A549 (cell line): ENCODE data around the gene FRMD4A.

ENCODE experiments used
- CBX8 ChIP-seq: fragments of 200-600 bp; sonication (generic); IDR thresholded peaks from 2 replicates; pipeline ENCODE4 v1.6.1; 2016
- CHD2 ChIP-seq: fragments of 150-350 bp; IDR thresholded peaks from 2 replicates; pipeline ENCODE4 v1.6.1; 2014; ENCODE audit warnings: low read length; ENCODE audit not compliant: partially characterized antibody
- CTCF ChIP-seq: fragments of >200 bp; sonication (Bioruptor Twin); formaldehyde crosslinking; IDR thresholded peaks from 3 replicates; pipeline ENCODE4 v1.5.1; 2016
- FOSL2 ChIP-seq, 2 experiments: fragments of 450-650 bp in 1 of 2; fragments of >200 bp in 1 of 2; sonication (Bioruptor Twin) in 1 of 2; formaldehyde crosslinking; IDR thresholded peaks; 2 replicates each; pipeline versions ENCODE4 v1.5.0 to v1.6.1; 2016 to 2020; ENCODE audit warnings: mild to moderate bottlenecking in 1 of 2, moderate library complexity in 1 of 2
- MAX ChIP-seq: IDR thresholded peaks from 2 replicates; pipeline ENCODE4 v1.6.1; 2012
- MYC ChIP-seq: IDR thresholded peaks from 2 replicates; pipeline ENCODE4 v1.6.1; 2012; ENCODE audit warnings: mild to moderate bottlenecking, inconsistent platforms, low read length, improper control_type of control experiment, borderline replicate concordance
- NR3C1 ChIP-seq: fragments of >200 bp; sonication (Bioruptor Twin); formaldehyde crosslinking; IDR thresholded peaks from 3 replicates; pipeline ENCODE4 v1.6.1; 2017
- PBX3 ChIP-seq: IDR thresholded peaks from 2 replicates; pipeline ENCODE4 v1.6.1; 2012
- POLR2A ChIP-seq: IDR thresholded peaks from 2 replicates; pipeline ENCODE4 v1.6.1; 2012; ENCODE audit warnings: mild to moderate bottlenecking, low read length
- RAD21 ChIP-seq, 2 experiments: fragments of >200 bp in 1 of 2; sonication (Bioruptor Twin) in 1 of 2; formaldehyde crosslinking in 1 of 2; IDR thresholded peaks in 1 of 2; conservative IDR thresholded peaks in 1 of 2; 2 replicates in 1 of 2; 3 replicates in 1 of 2; pipeline ENCODE4 v1.6.1; 2012 to 2018; ENCODE audit warnings: inconsistent platforms in 1 of 2
- RARB ChIP-seq: fragments of 250-450 bp; sonication (Bioruptor Pico); IDR thresholded peaks from 2 replicates; pipeline ENCODE4 v1.8.0; 2021; ENCODE audit warnings: mild to moderate bottlenecking, moderate library complexity
- REST ChIP-seq: fragments of 200-600 bp; sonication (generic); IDR thresholded peaks from 2 replicates; pipeline ENCODE4 v1.6.1; 2016; ENCODE audit warnings: antibody characterized with exemption, mild to moderate bottlenecking, moderate library complexity

GRCh38 chr10:14294347-14295059 lies 36.2 kb downstream of the FRMD4A start:
- TF ChIP-seq CTCF, result no peak
- TF ChIP-seq RAD21 (conservative IDR thresholded peaks at IDR 0.05 in 1 of 2, IDR thresholded peaks at IDR 0.05 in 1 of 2), result no peak
- no peak for TF ChIP-seq MYC
- no peak for TF ChIP-seq RARB
- no peak for TF ChIP-seq CHD2
- no peak for TF ChIP-seq POLR2A
- TF ChIP-seq FOSL2 (IDR thresholded peaks at IDR 0.05), result no peak
- no peak for TF ChIP-seq FOSL2 (CRISPR knock-in tag; IDR thresholded peaks at IDR 0.05)
- no peak for TF ChIP-seq REST
- TF ChIP-seq MAX, result no peak
- no peak for TF ChIP-seq PBX3
- TF ChIP-seq CBX8, result no peak
- TF ChIP-seq NR3C1, result no peak
